ENCODE measurements around the gene KPNA6.
A peak's percentile ranks its signal among the peaks of the same experiment; 100 is the strongest.

KPNA6 gene

DNA sequence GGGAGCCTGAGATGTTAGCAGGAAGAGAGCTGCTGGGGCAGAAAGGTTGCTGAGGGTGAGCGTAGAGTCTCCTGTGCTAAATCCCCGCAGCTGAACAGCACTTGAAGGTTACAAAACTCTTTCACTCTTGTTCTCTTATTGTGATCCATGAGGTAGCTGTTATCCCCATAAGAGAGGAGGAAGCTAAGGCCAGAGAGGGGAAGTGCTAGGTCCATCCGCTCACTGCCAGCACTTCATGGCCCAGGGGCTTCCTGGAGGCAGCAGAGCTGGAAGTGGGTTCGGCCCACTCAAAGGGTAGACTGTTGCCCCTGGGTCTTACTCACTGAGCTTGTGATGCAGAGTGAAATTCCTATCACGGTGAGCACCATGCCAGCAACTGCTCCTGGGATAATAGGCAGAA is 108.7 kb downstream of the KPNA6 start:
- DNase-seq (ENCODE audit: low read depth in 2 of 2): no peak

- DNase-seq (ENCODE audit: low read depth in 2 of 2): no peak
Observed at GRCh38 chr1:32219022-32219421, 111.2 kb downstream of the KPNA6 start.

GRCh38 chr1:32220746-32221580 is 113.1 kb downstream of the KPNA6 start:
- no peak for DNase-seq (ENCODE audit: low read depth in 2 of 2)

DNA sequence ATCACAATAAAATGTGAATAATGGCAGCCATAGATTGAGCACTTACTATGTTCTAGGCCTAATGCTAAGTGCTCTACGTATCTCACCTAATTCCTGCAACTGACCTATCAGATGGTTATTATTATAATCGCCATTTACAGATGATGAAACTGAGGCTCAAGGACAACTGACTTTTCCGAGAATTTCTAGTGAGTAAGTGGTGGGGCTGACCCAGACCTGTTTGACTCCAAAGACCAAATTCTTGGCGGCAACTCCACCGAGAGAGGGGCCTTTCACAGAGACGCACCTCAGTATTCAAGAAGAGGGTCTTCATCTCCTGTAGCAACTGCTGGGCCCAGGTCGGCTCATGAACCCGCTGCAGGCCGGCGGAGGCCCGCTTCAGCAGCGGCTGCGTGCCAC is 113.7 kb downstream of the KPNA6 start:
- no peak for DNase-seq (ENCODE audit: low read depth in 2 of 2)

GRCh38 chr1:32221980-32222755 is 114.3 kb downstream of the KPNA6 start, which contains the start of the genes EIF3I and TMEM234:
Gene EIF3I (plus strand): TSS chr1:32222407. CDS start chr1:32222442, 35 bp downstream.
Gene TMEM234 (minus strand): TSS chr1:32222353. CDS start chr1:32222322, 31 bp downstream.
- peak; percentile 78 to 83 for DNase-seq (ENCODE audit: low read depth in 2 of 2)

GRCh38 chr1:32223683-32224082 is 115.8 kb downstream of the KPNA6 start:
- no peak for DNase-seq (ENCODE audit: low read depth in 2 of 2)

DNA sequence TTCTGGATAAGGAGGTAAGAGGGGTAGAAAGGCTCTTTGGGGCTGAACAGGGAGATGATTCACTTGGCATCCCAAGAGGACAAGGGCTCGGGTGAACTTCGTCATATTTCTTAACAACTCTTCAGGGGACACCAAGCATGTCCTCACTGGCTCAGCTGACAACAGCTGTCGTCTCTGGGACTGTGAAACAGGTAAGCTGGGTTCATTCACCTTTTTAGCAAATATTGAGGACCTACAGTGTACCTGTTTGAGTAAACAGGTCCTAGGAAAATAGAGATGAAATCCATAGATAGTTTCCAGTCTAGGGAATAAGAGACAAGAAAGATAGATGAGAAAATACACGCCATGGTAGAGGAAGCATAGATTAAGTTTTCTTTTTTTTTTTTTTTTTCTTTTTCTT is 116.4 kb downstream of the KPNA6 start:
- DNase-seq (ENCODE audit: low read depth in 2 of 2): no peak
